GM23338 (cell line): Measurements from ENCODE around the gene TSPYL4. TPM values are rescaled to one million over a fixed set of nuclear protein-coding genes. Genes with fewer than 3 reads are reported as not detected.

ENCODE experiments used
- ATAC-seq: fragments of 200-7000 bp; cut with Tn5 transposase; 3 replicates; pipeline ENCODE4 v1.9.1; 2020
- DNase-seq: peaks from one replicate; pipeline ENCODE4 v3.0.0-alpha.2; 2015; ENCODE audit warnings: low spot score
- H2AFZ ChIP-seq: fragments of 200-600 bp; sonication (generic); 2 replicates; pipeline ENCODE4 v1.8.0; 2016; ENCODE audit warnings: antibody characterized with exemption, mild to moderate bottlenecking, moderate library complexity
- H3F3A ChIP-seq: fragments of 200-600 bp; sonication (generic); replicated peaks from 2 replicates; pipeline ENCODE4 v1.8.0; 2017; ENCODE audit warnings: antibody characterized with exemption, mixed run types, low read depth
- H3K27ac ChIP-seq: fragments of 200-600 bp; sonication (generic); 2 replicates; pipeline ENCODE4 v1.6.1; 2016; ENCODE audit warnings: low read depth
- H3K27me3 ChIP-seq: fragments of 200-600 bp; sonication (generic); 2 replicates; pipeline ENCODE4 v1.8.0; 2016; ENCODE audit warnings: mild to moderate bottlenecking, mixed run types, moderate library complexity; ENCODE audit not compliant: insufficient read depth
- H3K36me3 ChIP-seq: fragments of 200-600 bp; sonication (generic); 2 replicates; pipeline ENCODE4 v1.8.0; 2016; ENCODE audit warnings: mild to moderate bottlenecking; ENCODE audit not compliant: insufficient read depth
- H3K4me1 ChIP-seq: fragments of 200-600 bp; sonication (generic); 2 replicates; pipeline ENCODE4 v1.8.0; 2016; ENCODE audit warnings: mild to moderate bottlenecking, moderate library complexity; ENCODE audit not compliant: insufficient read depth
- H3K4me2 ChIP-seq: fragments of 200-600 bp; sonication (generic); 2 replicates; pipeline ENCODE4 v1.7.1; 2017; ENCODE audit warnings: mixed run types
- H3K4me3 ChIP-seq: fragments of 200-600 bp; sonication (generic); 2 replicates; pipeline ENCODE4 v1.6.1; 2016; ENCODE audit warnings: mixed run types
- H3K79me2 ChIP-seq: fragments of 200-600 bp; sonication (generic); replicated peaks from 2 replicates; pipeline ENCODE4 v1.8.0; 2017; ENCODE audit warnings: mild to moderate bottlenecking; ENCODE audit not compliant: insufficient read depth
- H3K9me2 ChIP-seq: fragments of 200-600 bp; sonication (generic); 2 replicates; pipeline ENCODE4 v1.8.0; 2017; ENCODE audit not compliant: insufficient read depth
- H4K20me1 ChIP-seq: fragments of 200-600 bp; sonication (generic); replicated peaks from 2 replicates; pipeline ENCODE4 v1.8.0; 2017; ENCODE audit warnings: mild to moderate bottlenecking; ENCODE audit not compliant: insufficient read depth
- H3K27ac Mint-ChIP-seq: 2 replicates; pipeline ENCODE4 v1.8.0; 2020; ENCODE audit warnings: inconsistent platforms, mild to moderate bottlenecking, moderate library complexity, mixed read lengths
- H3K27me3 Mint-ChIP-seq: 3 replicates; pipeline ENCODE4 v1.8.0; 2022; ENCODE audit warnings: low read depth, mild to moderate bottlenecking, moderate library complexity, mixed read lengths, inconsistent platforms; ENCODE audit not compliant: insufficient read depth, poor library complexity
- H3K36me3 Mint-ChIP-seq: 3 replicates; pipeline ENCODE4 v1.8.0; 2021; ENCODE audit warnings: low read depth, mild to moderate bottlenecking, inconsistent platforms, moderate library complexity, mixed read lengths
- H3K4me1 Mint-ChIP-seq: 3 replicates; pipeline ENCODE4 v1.8.0; 2020; ENCODE audit warnings: mild to moderate bottlenecking, inconsistent platforms, mixed read lengths
- H3K4me3 Mint-ChIP-seq: 3 replicates; pipeline ENCODE4 v1.8.0; 2021; ENCODE audit warnings: moderate library complexity, mild to moderate bottlenecking, inconsistent platforms, mixed read lengths
- H3K9me3 Mint-ChIP-seq: 3 replicates; pipeline ENCODE4 v1.8.0; 2020; ENCODE audit warnings: moderate library complexity, mild to moderate bottlenecking, inconsistent platforms, mixed read lengths
- CREB1 ChIP-seq: fragments of 250-450 bp; sonication (Bioruptor Pico); IDR thresholded peaks from 2 replicates; pipeline ENCODE4 v1.5.0; 2020; ENCODE audit warnings: low read depth, mild to moderate bottlenecking, moderate library complexity
- CTCF ChIP-seq, 2 experiments: fragments of 200-600 bp in 1 of 2; sonication (generic) in 1 of 2; conservative IDR thresholded peaks; 2 replicates each; pipeline versions ENCODE4 v1.5.1 to v1.6.1; 2016 to 2017; ENCODE audit warnings: antibody characterized with exemption in 2 of 2, low read depth in 2 of 2, mild to moderate bottlenecking in 2 of 2, moderate library complexity in 1 of 2
- EZH2 ChIP-seq: fragments of 200-600 bp; sonication (generic); IDR thresholded peaks from one replicate; pipeline ENCODE4 v1.8.0; 2017; ENCODE audit warnings: antibody characterized with exemption, mild to moderate bottlenecking, low read depth; ENCODE audit not compliant: unreplicated experiment
- EZH2phosphoT487 ChIP-seq: fragments of 200-600 bp; sonication (generic); IDR thresholded peaks from one replicate; pipeline ENCODE4 v1.8.1; 2018; ENCODE audit warnings: antibody characterized with exemption; ENCODE audit not compliant: unreplicated experiment
- POLR2AphosphoS5 ChIP-seq: IDR thresholded peaks from 2 replicates; pipeline ENCODE4 v1.6.1; 2016; ENCODE audit warnings: antibody characterized with exemption, low read depth
- REST ChIP-seq: IDR thresholded peaks from one replicate; pipeline ENCODE4 v1.6.1; 2018; ENCODE audit warnings: antibody characterized with exemption; ENCODE audit not compliant: unreplicated experiment
- STAT1 ChIP-seq: IDR thresholded peaks from one replicate; pipeline ENCODE4 v1.6.1; 2016; ENCODE audit warnings: antibody characterized with exemption; ENCODE audit not compliant: unreplicated experiment
- ZNF331 ChIP-seq: fragments of 250-450 bp; sonication (Bioruptor Pico); IDR thresholded peaks from 2 replicates; pipeline ENCODE4 v1.5.0; 2020; ENCODE audit warnings: low read depth, mild to moderate bottlenecking, moderate library complexity
- ZNF462 ChIP-seq: fragments of 250-450 bp; sonication (Bioruptor Pico); IDR thresholded peaks from 2 replicates; pipeline ENCODE4 v1.5.0; 2020; ENCODE audit warnings: mild to moderate bottlenecking, moderate library complexity
- polyA plus RNA-seq: library from polyadenylated mRNA; unstranded; fragments of >200 nt; fragmentation: Nextera tagmentation; extraction: Ambion mirVana; gene quantifications from 2 replicates; pipeline ENCODE4 v1.2.1, GENCODE V29; 2016
- total RNA-seq: library from RNA; depleted of rRNA; stranded (reverse); fragments of >200 nt; shearing (Covaris generic); gene quantifications from 2 replicates; pipeline ENCODE4 v1.2.3, GENCODE V29; 2014

TSPYL4 gene
- total and polyA plus RNA-seq, 2 experiments from 2014 or later, result 13.2 to 19.8 TPM

GRCh38 chr6:116247285-116247684 lies 6.6 kb downstream of the TSPYL4 start:
- H3K36me3 Mint-ChIP-seq, result peaks cover 5% of the 10 kb centered on the region
- Histone ChIP-seq H3K4me1 (peaks cover 24% of the 10 kb centered on the region), H3K27me3 (no peaks in the 10 kb centered on the region), H3K36me3 (no peaks in the 10 kb centered on the region), H2AFZ (no peak overlapping the region), H3K79me2 (peaks cover 26% of the 10 kb centered on the region), H3K4me2 (no peak overlapping the region), H3K27ac (no peak overlapping the region), H3F3A (no peaks in the 10 kb centered on the region), H4K20me1 (no peaks in the 10 kb centered on the region), H3K4me3 (no peak overlapping the region), H3K9me2 (no peaks in the 10 kb centered on the region)
- ATAC-seq (no peak), DNase-seq (no peak)
- no peaks in the 10 kb centered on the region for H3K27me3 Mint-ChIP-seq
- H3K4me3 Mint-ChIP-seq, result no peak overlapping the region
- no peaks in the 10 kb centered on the region for H3K9me3 Mint-ChIP-seq
- peaks cover 29% of the 10 kb centered on the region for H3K4me1 Mint-ChIP-seq
- TF ChIP-seq REST, result no peak
- TF ChIP-seq EZH2phosphoT487, result no peak
- no peak for TF ChIP-seq ZNF331 (CRISPR knock-in tag)
- no peak for TF ChIP-seq CTCF (conservative IDR thresholded peaks at IDR 0.05; ENCODE audit: low read depth in 2 of 2)
- no peak overlapping the region for H3K27ac Mint-ChIP-seq

GRCh38 chr6:116246089-116246488 lies 7.8 kb downstream of the TSPYL4 start:
- Mint-ChIP-seq H3K4me3 (no peak overlapping the region), H3K36me3 (no peaks in the 10 kb centered on the region), H3K27ac (no peak overlapping the region), H3K9me3 (no peaks in the 10 kb centered on the region), H3K27me3 (no peaks in the 10 kb centered on the region), H3K4me1 (peaks cover 17% of the 10 kb centered on the region)
- Histone ChIP-seq H3K36me3 (no peaks in the 10 kb centered on the region), H3K27ac (no peak overlapping the region), H4K20me1 (no peaks in the 10 kb centered on the region), H3K4me2 (no peak overlapping the region), H3K9me2 (no peaks in the 10 kb centered on the region), H3K79me2 (peaks cover 20% of the 10 kb centered on the region), H2AFZ (no peak overlapping the region), H3F3A (no peaks in the 10 kb centered on the region), H3K4me3 (no peak overlapping the region), H3K27me3 (no peaks in the 10 kb centered on the region), H3K4me1 (peaks cover 15% of the 10 kb centered on the region)
- ATAC-seq, result no peak
- DNase-seq, result no peak
- TF ChIP-seq EZH2 (no peak), STAT1 (no peak), POLR2AphosphoS5 (no peak), EZH2phosphoT487 (no peak), CREB1 (CRISPR knock-in tag) (no peak), ZNF462 (CRISPR knock-in tag) (no peak), ZNF331 (CRISPR knock-in tag) (no peak)
